ENCODE measurements around the gene ZNF771.

DNA sequence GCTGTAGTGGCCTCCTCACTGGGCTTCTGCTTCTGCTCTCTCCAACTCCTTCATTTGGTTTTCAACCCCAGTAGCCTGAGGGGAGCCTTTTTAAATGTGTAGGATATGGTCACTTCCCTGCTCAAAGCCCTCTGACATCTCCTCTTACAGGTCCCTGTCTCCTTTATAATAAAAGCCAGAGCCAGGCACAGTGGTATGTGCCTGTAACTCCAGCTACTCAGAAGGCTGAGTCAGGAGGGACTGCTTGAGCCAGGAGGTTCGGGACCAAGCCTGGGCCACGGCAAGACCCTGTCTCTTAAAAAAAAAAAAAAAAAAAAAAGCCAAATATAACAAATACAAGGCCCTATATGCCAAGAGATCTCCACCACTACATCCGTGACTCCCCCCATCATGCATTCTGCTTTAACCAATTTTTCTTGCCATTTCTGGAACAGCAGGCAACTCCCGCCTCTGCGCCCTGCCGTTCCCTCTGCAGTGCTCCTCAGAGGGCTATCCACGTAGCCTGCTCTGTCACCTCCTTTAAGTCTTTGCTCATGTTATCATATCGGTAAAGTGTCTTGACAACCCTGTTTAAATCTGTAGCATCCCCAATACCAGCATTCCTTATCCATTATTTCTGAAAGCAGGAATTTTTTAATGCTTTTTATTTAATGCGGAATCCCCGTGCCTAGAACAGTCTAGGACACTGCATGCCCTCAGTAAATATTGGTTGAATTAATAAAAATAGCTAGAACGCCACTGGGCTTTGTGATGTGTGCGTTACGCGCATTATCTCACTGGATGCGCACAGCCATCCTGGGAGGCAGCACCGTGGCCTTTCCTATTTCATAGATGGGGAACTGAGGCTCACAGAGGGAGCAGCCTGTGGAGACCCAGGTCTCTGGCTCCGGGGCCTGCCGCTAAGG lies 9.5 kb downstream of the ZNF771 start:
- TF ChIP-seq CTCF (conservative IDR thresholded peaks at IDR 0.05; ENCODE audit: low read depth in 2 of 2), result no peak
- no peak for TF ChIP-seq EZH2phosphoT487 (IDR thresholded peaks at IDR 0.05; ENCODE audit: unreplicated experiment)
- TF ChIP-seq JUNB (IDR thresholded peaks at IDR 0.05; ENCODE audit: unreplicated experiment), result no peak
- TF ChIP-seq EZH2 (IDR thresholded peaks at IDR 0.05; ENCODE audit: low read depth, unreplicated experiment), result no peak
- no peak for TF ChIP-seq POLR2AphosphoS5 (IDR thresholded peaks at IDR 0.05; ENCODE audit: low read depth)
- TF ChIP-seq CREB1 (CRISPR knock-in tag; IDR thresholded peaks at IDR 0.05; ENCODE audit: low read depth), result no peak
- TF ChIP-seq REST (IDR thresholded peaks at IDR 0.05; ENCODE audit: unreplicated experiment), result no peak
